HT-29 (cell line): ENCODE results near the gene CEP43. TPM values are rescaled to one million over a fixed set of nuclear protein-coding genes. Genes with fewer than 3 reads are reported as not detected.

Experiments
- DNase-seq: peaks from one replicate; pipeline ENCODE4 v3.0.0-alpha.2; 2015; ENCODE audit warnings: low spot score
- total RNA-seq: library from RNA; depleted of rRNA; stranded (reverse); fragments of >200 nt; shearing (Covaris generic); gene quantifications from 2 replicates; pipeline ENCODE4 v1.2.3, GENCODE V29; 2014; rRNA removed

Gene CEP43
- total RNA-seq, result 26.5 and 28.4 TPM in 2 replicates

GRCh38 chr6:166999145-166999883, at the start of gene CEP43:
TSS of gene CEP43 (plus strand) at chr6:166999397. CDS start at chr6:166999413, 16 bp downstream.
- DNase-seq, result peak; percentile 98

GRCh38 chr6:166949528-166950442, 49.4 kb upstream of the CEP43 start:
- no peak for DNase-seq

- DNase-seq, result no peak
These were observed 48.8 kb upstream of the CEP43 start for GRCh38 chr6:166950443-166950821.

- peak; percentile 78 for DNase-seq
These were observed 48.1 kb upstream of the CEP43 start for GRCh38 chr6:166950892-166951669.

GRCh38 chr6:166951670-166952060, 47.5 kb upstream of the CEP43 start:
- no peak for DNase-seq

- DNase-seq, result no peak
These were observed 47.1 kb upstream of the CEP43 start for GRCh38 chr6:166952121-166952520.

- DNase-seq, result no peak
These were observed 46.4 kb upstream of the CEP43 start for GRCh38 chr6:166952567-166953486.

GRCh38 chr6:166954118-166954713, 45.0 kb upstream of the CEP43 start:
- no peak for DNase-seq

GRCh38 chr6:166955121-166955864, 43.9 kb upstream of the CEP43 start:
- peak; percentile 57 for DNase-seq

- DNase-seq, result peak; percentile 55
These were observed 43.2 kb upstream of the CEP43 start for GRCh38 chr6:166955865-166956443.

GRCh38 chr6:166956444-166957086, 42.6 kb upstream of the CEP43 start, which contains the start of gene RNASET2:
TSS of gene RNASET2 (minus strand) at chr6:166956550. CDS start at chr6:166956182, 368 bp downstream.
- DNase-seq, result peak; percentile 91

GRCh38 chr6:166957087-166957804, 42.0 kb upstream of the CEP43 start:
- peak; percentile 67 for DNase-seq

GRCh38 chr6:166957805-166958076, 41.5 kb upstream of the CEP43 start:
- DNase-seq, result no peak

- DNase-seq, result peak; percentile 69
These were observed 40.0 kb upstream of the CEP43 start for GRCh38 chr6:166958926-166959861.

- DNase-seq, result peak; percentile 9
These were observed 39.1 kb upstream of the CEP43 start for GRCh38 chr6:166959911-166960608.

GRCh38 chr6:166960609-166960978, 38.6 kb upstream of the CEP43 start:
- no peak for DNase-seq
